ENCODE results near the gene HBB.
"Not testable (repeated sequence)": the region's sequence is repeated elsewhere in the genome, so short reads cannot be mapped to it uniquely, and the experiment has no call there.

HBB gene
- long read RNA-seq, donor 1, transcript HBB-203 (2 exons, 319 nt): minor isoform, 15 of 132 reads
- long read RNA-seq, donor 1, transcript HBB-201 (3 exons, 628 nt): major isoform, 115 of 132 reads
- long read RNA-seq, donor 1, partial matches to known transcripts: 0 of 132 reads
- long read RNA-seq, donor 1, other reads (novel, unspliced or antisense): 0 of 132 reads
- long read RNA-seq, donor 2, transcript HBB-203 (2 exons, 319 nt): minor isoform, 12 of 64 reads
- long read RNA-seq, donor 2, transcript HBB-201 (3 exons, 628 nt): major isoform, 52 of 64 reads
- long read RNA-seq, donor 2, partial matches to known transcripts: 0 of 64 reads
- long read RNA-seq, donor 2, other reads (novel, unspliced or antisense): 0 of 64 reads
- long read RNA-seq, donor 3, transcript HBB-201 (3 exons, 628 nt): major isoform, 37 of 41 reads
- long read RNA-seq, donor 3, partial matches to known transcripts: 0 of 41 reads
- long read RNA-seq, donor 3, other reads (novel, unspliced or antisense): 0 of 41 reads
- long read RNA-seq, donor 4, transcript HBB-201 (3 exons, 628 nt): major isoform, 41 of 47 reads
- long read RNA-seq, donor 4, transcript HBB-203 (2 exons, 319 nt): minor isoform, 6 of 47 reads
- long read RNA-seq, donor 4, partial matches to known transcripts: 0 of 47 reads
- long read RNA-seq, donor 4, other reads (novel, unspliced or antisense): 0 of 47 reads
- long read RNA-seq, donor 5, transcript HBB-201 (3 exons, 628 nt): major isoform, 52 of 62 reads
- long read RNA-seq, donor 5, transcript HBB-203 (2 exons, 319 nt): minor isoform, 9 of 62 reads
- long read RNA-seq, donor 5, partial matches to known transcripts: 0 of 62 reads
- long read RNA-seq, donor 5, other reads (novel, unspliced or antisense): 0 of 62 reads
- long read RNA-seq, donor 6, transcript HBB-201 (3 exons, 628 nt): major isoform, 85 of 104 reads
- long read RNA-seq, donor 6, transcript HBB-203 (2 exons, 319 nt): minor isoform, 13 of 104 reads
- long read RNA-seq, donor 6, partial matches to known transcripts: 0 of 104 reads
- long read RNA-seq, donor 6, other reads (novel, unspliced or antisense): 6 of 104 reads
- long read RNA-seq, donor 7, transcript HBB-203 (2 exons, 319 nt): minor isoform, 18 of 136 reads
- long read RNA-seq, donor 7, transcript HBB-201 (3 exons, 628 nt): major isoform, 104 of 136 reads
- long read RNA-seq, donor 7, partial matches to known transcripts: 0 of 136 reads
- long read RNA-seq, donor 7, other reads (novel, unspliced or antisense): 11 of 136 reads
- long read RNA-seq, donor 8, transcript HBB-201 (3 exons, 628 nt): major isoform, 78 of 96 reads
- long read RNA-seq, donor 8, transcript HBB-203 (2 exons, 319 nt): minor isoform, 11 of 96 reads
- long read RNA-seq, donor 8, partial matches to known transcripts: 0 of 96 reads
- long read RNA-seq, donor 8, other reads (novel, unspliced or antisense): 7 of 96 reads

- no peak for DNase-seq
These were observed at the start of gene HBB for GRCh38 chr11:5226732-5227310. HBB (minus strand) TSS chr11:5227071; CDS start chr11:5227021, 50 bp downstream.

DNA sequence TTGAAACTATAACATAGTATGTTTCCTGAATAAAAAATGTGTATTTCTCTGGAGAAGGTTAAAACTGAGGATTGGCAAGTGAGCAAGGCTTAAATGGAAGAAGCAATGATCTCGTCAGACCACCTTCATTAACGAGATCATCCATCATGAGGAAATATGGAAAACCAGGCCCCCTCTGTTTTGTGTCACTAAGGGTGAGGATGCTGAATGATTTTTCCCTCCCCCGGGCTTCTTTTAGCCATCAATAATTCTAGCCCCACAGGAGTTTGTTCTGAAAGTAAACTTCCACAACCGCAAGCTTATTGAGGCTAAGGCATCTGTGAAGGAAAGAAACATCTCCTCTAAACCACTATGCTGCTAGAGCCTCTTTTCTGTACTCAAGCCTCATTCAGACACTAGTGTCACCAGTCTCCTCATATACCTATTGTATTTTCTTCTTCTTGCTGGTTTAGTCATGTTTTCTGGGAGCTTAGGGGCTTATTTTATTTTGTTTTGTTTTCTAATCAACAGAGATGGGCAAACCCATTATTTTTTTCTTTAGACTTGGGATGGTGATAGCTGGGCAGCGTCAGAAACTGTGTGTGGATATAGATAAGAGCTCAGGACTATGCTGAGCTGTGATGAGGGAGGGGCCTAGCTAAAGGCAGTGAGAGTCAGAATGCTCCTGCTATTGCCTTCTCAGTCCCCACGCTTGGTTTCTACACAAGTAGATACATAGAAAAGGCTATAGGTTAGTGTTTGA, 48.7 kb upstream of the HBB start:
- no peak for DNase-seq

DNA sequence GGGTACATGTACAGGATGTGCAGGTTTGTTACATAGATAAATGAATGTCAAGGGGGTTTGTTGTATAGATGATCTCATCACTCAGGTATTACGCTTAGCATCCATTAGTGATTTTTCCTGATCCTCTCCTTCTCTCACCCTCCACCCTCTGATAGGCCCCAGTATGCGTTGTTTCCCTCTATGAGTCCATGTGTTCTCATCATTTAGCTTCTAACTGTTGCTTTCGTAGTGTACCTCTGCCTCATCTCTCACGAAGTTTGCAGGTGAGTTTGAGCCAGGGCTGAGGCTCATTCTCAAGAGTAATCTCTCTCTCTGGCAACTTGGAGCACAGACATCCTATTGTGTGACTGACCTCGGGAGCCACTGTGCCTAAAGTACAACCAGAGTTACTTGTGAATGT, 47.5 kb upstream of the HBB start:
- no peak for DNase-seq

- no peak for DNase-seq
These were observed 45.6 kb upstream of the HBB start for GRCh38 chr11:5272395-5273017.

DNA sequence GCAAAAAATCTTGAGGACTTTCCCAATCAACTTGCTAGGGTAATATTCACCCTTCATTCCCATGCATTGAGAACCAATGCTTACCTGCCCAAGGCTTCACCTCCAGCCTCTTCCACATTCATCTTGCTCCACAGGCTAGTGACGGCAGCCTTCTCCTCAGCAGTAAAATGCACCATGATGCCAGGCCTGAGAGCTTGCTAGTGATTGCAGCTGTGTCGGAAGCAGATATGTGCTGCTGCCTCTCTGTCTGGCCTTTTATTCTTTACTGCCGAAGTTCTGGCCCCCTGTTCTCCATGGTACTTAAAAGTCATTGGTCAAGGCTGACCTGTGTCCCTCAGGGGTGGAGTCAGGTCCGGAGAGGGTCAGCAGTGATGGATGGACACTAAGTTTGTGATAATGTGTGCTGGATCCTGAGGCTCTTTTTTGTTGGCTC, 42.9 kb upstream of the HBB start, which contains the start of gene HBE1:
HBE1 (minus strand) TSS at position 231 of the 433 bp plus-strand sequence; CDS start at position 176, 55 bp downstream.
- no peak for DNase-seq

GRCh38 chr11:5267033-5267563, 40.2 kb upstream of the HBB start:
- DNase-seq: no peak

- DNase-seq: no peak
These were observed 39.7 kb upstream of the HBB start for GRCh38 chr11:5266609-5267008.

DNA sequence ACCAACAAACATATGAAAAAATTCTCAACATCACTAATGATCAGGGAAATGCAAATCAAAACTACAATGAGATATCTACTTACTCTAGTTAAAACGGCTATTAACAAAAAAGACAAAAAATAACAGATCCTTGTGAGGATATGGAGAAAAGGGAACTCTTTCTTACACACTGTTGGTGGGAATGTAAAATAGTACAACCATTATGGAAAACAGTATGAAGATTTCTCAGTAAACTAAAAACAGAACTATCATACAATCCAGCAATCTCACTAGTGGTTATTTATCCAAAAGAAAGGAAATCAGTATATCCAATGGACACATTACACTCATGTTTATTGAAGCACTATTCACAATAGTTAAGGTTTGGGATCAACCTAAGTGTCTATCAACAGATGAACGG, 39.0 kb upstream of the HBB start:
- no peak for DNase-seq

DNA sequence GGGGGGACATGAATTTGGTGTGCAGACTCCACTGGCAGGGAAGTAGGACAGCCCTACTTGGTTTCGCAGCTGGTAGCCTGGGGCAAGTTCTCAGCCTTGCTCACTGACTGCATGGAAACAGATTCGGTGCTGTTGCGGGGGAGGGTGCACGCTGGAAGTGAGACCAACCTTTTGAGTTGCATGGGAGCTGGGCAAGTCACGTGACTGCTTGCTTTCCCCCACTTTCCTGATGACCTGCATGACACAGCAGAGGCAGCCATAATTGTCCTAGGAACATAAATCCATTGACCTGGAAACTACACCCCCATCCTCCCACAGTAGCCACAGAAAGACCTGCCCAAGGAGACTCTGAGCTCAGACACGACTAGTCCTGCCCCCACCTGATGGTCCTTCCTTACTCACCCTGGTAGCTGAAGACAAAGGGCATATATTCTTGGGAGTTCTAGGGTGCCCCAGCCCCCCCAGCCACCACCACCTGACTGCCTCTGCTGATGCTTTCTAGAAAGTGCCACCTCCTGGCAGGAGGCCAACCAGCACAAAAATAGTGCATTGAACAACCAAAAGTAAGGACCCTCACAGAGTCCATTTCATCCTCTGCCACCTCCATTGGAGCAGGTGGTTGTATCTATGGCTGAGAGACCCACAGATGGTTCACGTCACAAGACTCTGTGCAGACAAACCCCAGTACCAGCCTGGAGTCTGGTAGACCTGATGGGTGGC, 31.8 kb upstream of the HBB start:
- no peak for DNase-seq

- no peak for DNase-seq
These were observed 30.4 kb upstream of the HBB start for GRCh38 chr11:5257296-5257695.

DNA sequence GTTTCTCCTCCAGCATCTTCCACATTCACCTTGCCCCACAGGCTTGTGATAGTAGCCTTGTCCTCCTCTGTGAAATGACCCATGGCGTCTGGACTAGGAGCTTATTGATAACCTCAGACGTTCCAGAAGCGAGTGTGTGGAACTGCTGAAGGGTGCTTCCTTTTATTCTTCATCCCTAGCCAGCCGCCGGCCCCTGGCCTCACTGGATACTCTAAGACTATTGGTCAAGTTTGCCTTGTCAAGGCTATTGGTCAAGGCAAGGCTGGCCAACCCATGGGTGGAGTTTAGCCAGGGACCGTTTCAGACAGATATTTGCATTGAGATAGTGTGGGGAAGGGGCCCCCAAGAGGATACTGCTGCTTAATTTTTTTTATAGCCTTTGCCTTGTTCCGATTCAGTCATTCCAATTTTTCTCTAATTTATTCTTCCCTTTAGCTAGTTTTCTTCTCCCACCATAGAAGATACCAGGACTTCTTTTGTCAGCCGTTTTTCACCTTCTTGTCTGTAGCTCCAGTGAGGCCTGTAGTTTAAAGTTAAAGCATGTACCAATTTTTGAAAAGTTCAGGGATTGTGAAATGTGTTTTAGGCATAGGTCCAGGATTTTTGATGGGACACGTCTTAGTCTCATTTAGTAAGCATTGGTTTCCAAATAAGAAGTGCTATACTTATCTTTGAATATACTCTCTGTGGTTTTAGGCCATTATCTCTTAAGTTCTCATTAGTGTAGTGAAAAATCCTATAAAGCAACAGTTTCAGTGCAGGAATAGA, 28.0 kb upstream of the HBB start, which contains the start of gene HBG2:
HBG2 (minus strand) TSS at position 136 of the 768 bp plus-strand sequence; CDS start at position 83, 53 bp downstream.
- not testable (repeated sequence) for DNase-seq

GRCh38 chr11:5254023-5254422, 27.2 kb upstream of the HBB start:
- not testable (repeated sequence) for DNase-seq

DNA sequence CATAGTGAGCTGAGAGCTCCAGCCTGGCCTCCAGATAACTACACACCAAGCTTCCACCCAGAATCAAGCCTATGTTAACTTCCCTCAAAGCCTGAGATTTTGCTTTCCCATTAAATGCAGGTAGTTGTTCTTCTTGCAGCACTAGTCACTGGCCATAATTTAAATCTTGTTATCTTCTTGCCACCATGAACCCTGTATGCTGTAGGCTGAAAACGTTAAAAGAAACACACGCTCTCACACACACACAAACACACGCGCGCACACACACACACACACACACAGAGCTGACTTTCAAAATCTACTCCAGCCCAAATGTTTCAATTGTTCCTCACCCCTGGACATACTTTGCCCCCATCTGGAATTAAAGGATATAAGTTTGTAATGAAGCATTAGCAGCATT, 26.6 kb upstream of the HBB start:
- not testable (repeated sequence) for DNase-seq

GRCh38 chr11:5252919-5253265, 26.0 kb upstream of the HBB start:
- DNase-seq: no peak

- DNase-seq: no peak
These were observed 25.5 kb upstream of the HBB start for GRCh38 chr11:5252192-5252918.

- no peak for DNase-seq
These were observed 24.9 kb upstream of the HBB start for GRCh38 chr11:5251746-5252145.

DNA sequence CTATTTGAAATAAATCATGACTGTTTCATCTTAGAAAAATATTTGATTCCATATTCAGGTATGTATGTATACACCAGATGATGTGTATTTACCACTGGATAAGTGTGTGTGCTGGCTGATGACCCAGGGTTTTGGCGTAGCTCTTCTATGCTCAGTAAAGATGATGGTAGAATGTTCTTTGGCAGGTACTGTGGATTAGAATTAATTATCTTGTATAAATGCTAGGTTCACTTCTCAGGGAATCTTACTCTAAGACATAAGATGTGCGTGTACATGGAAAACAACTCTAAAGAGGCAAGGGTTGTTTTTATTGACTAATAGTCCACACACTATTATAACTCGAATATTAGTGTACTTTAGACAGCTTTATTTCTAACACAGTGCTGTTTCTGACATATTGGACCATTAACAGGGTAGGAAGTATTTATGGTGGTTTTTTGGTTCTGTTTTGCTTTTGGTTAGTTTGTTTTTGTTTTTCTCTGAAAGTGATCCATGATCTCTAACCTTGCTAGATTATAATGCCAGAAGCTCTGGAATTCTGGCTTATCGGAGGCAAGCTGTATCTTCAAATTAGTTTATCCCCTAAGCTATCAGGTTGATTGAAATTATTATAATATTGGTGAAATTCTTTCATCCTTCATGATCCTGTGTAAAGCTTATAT, 23.8 kb upstream of the HBB start:
- DNase-seq: no peak
